OCI-LY7 (cell line): ENCODE results near the gene SLC10A3. TPM values are rescaled to one million over a fixed set of nuclear protein-coding genes. Genes with fewer than 3 reads are reported as not detected.

Experiments
- BruUV-seq: library from RNA; stranded (reverse); fragments of 400-500 nt; replicated peaks from 2 replicates; lab custom pipeline; 2021; lab: Mats Ljungman, UMichigan
- CTCF ChIA-PET: fragments of 300-600 bp; sonication (Branson Sonifier 250); formaldehyde crosslinking; loops from one replicate; lab custom pipeline; 2022; ENCODE audit warnings: antibody characterized with exemption; ENCODE audit not compliant: unreplicated experiment; lab: Charles Lee
- POLR2A ChIA-PET: fragments of 300-600 bp; sonication (Branson Sonifier 250); formaldehyde crosslinking; loops from one replicate; lab custom pipeline; 2022; ENCODE audit warnings: antibody characterized with exemption; lab: Charles Lee
- DNase-seq: peaks from one replicate; pipeline ENCODE4 v3.0.0-alpha.2; 2015; ENCODE audit warnings: low spot score
- H2AFZ ChIP-seq: fragments of 200-600 bp; sonication (generic), shearing (Covaris generic); 2 replicates; pipeline ENCODE4 v1.6.1; 2014; ENCODE audit warnings: mild to moderate bottlenecking, antibody characterized with exemption, low read length, moderate library complexity
- H3K27ac ChIP-seq: fragments of 200-600 bp; sonication (generic); 2 replicates; pipeline ENCODE4 v1.5.1; 2014; ENCODE audit warnings: mixed run types, low read depth, mild to moderate bottlenecking, moderate library complexity, low read length, inconsistent platforms; ENCODE audit not compliant: poor library complexity, severe bottlenecking
- H3K36me3 ChIP-seq: fragments of 200-600 bp; sonication (generic); 2 replicates; pipeline ENCODE4 v1.6.1; 2014; ENCODE audit warnings: mild to moderate bottlenecking, antibody characterized with exemption, low read length, moderate library complexity, mixed read lengths; ENCODE audit not compliant: insufficient read depth
- H3K4me1 ChIP-seq: fragments of 200-600 bp; sonication (generic); 2 replicates; pipeline ENCODE4 v1.5.1; 2014; ENCODE audit warnings: mild to moderate bottlenecking, low read length; ENCODE audit not compliant: insufficient read depth, poor library complexity, severe bottlenecking
- H3K4me2 ChIP-seq: fragments of 200-600 bp; sonication (generic); 2 replicates; pipeline ENCODE4 v1.6.1; 2014; ENCODE audit warnings: mild to moderate bottlenecking, low read length
- H3K4me3 ChIP-seq: fragments of 200-600 bp; sonication (generic); 2 replicates; pipeline ENCODE4 v1.5.1; 2014; ENCODE audit warnings: mild to moderate bottlenecking, low read depth, low read length; ENCODE audit not compliant: poor library complexity, severe bottlenecking
- H3K79me2 ChIP-seq: fragments of 200-600 bp; sonication (generic); 2 replicates; pipeline ENCODE4 v1.6.1; 2016; ENCODE audit warnings: low read depth, mild to moderate bottlenecking, low read length, moderate library complexity, mixed read lengths; ENCODE audit not compliant: insufficient read depth
- H3K9me2 ChIP-seq: fragments of 200-600 bp; sonication (generic); 2 replicates; pipeline ENCODE4 v1.6.1; 2016; ENCODE audit warnings: mild to moderate bottlenecking, low read length, mixed read lengths; ENCODE audit not compliant: insufficient read depth
- H3K9me3 ChIP-seq: fragments of 200-600 bp; sonication (generic); 2 replicates; pipeline ENCODE4 v1.6.1; 2014; ENCODE audit warnings: mild to moderate bottlenecking, mixed run types, low read length, mixed read lengths
- H4K20me1 ChIP-seq: fragments of 200-600 bp; sonication (generic); 2 replicates; pipeline ENCODE4 v1.6.1; 2014; ENCODE audit warnings: mild to moderate bottlenecking, antibody characterized with exemption, low read length, moderate library complexity, mixed read lengths; ENCODE audit not compliant: insufficient read depth
- CTCF ChIP-seq: fragments of 200-600 bp; sonication (generic); conservative IDR thresholded peaks from 2 replicates; pipeline ENCODE4 v1.5.1; 2014; ENCODE audit warnings: mild to moderate bottlenecking, antibody characterized with exemption, low read length, moderate library complexity, mixed read lengths
- EZH2phosphoT487 ChIP-seq: fragments of 200-600 bp; sonication (generic); IDR thresholded peaks from 2 replicates; pipeline ENCODE4 v1.6.1; 2018; ENCODE audit warnings: low read depth, borderline replicate concordance, mild to moderate bottlenecking, mixed run types, antibody characterized with exemption, low read length, moderate library complexity, mixed read lengths
- intact Hi-C: fragments of 100-400 bp; cut with micrococcal nuclease; formaldehyde crosslinking; loops from one replicate; pipeline ENCODE4 v1.10.0; 2022; ENCODE audit not compliant: unreplicated experiment
- total RNA-seq, 2 experiments: library from RNA; depleted of rRNA in 1 of 2; stranded (reverse); fragments of >200 nt in 1 of 2; shearing (Covaris generic) in 1 of 2; gene quantifications; 2 replicates each; pipeline ENCODE4 v1.2.3, GENCODE V29; 2014 to 2022

SLC10A3 gene
- total RNA-seq, 2 experiments from 2014 or later, result 14.1 to 15.6 TPM

- TF ChIP-seq CTCF (no peak), EZH2phosphoT487 (no peak)
- H3K9me3 ChIP-seq, result no peaks in the 10 kb centered on the region
- no peaks in the 10 kb centered on the region for H3K9me2 ChIP-seq
- no peak for DNase-seq
- H3K4me3 ChIP-seq, result no peak overlapping the region
- H2AFZ ChIP-seq, result no peak overlapping the region
- POLR2A ChIA-PET, result interaction anchor here (0.7 kb wide), 1 partner anchor 26 kb away, joined by 3 read pairs; no protein-coding TSS in a partner anchor
- no peaks in the 10 kb centered on the region for H3K36me3 ChIP-seq
- CTCF ChIA-PET, result no interaction called here
- H4K20me1 ChIP-seq, result no peaks in the 10 kb centered on the region
- no peak overlapping the region for H3K4me2 ChIP-seq
- H3K4me1 ChIP-seq, result no peaks in the 10 kb centered on the region
- H3K79me2 ChIP-seq, result no peaks in the 10 kb centered on the region
- BruUV-seq, result no TSS peak
- intact Hi-C loops, result no loop called here
- no peak overlapping the region for H3K27ac ChIP-seq
These were observed 37.6 kb downstream of the SLC10A3 start for GRCh38 chrX:154452823-154453222.

GRCh38 chrX:154450312-154450711 is 40.1 kb downstream of the SLC10A3 start:
- Histone ChIP-seq H3K9me3 (no peaks in the 10 kb centered on the region), H3K4me3 (no peak overlapping the region), H3K4me2 (no peak overlapping the region), H3K79me2 (no peaks in the 10 kb centered on the region), H3K27ac (no peak overlapping the region), H3K4me1 (no peaks in the 10 kb centered on the region), H3K36me3 (no peaks in the 10 kb centered on the region), H4K20me1 (no peaks in the 10 kb centered on the region), H3K9me2 (no peaks in the 10 kb centered on the region), H2AFZ (no peak overlapping the region)
- ChIA-PET CTCF (no interaction called here), POLR2A (no interaction called here)
- no peak for TF ChIP-seq EZH2phosphoT487
- TF ChIP-seq CTCF, result no peak
- BruUV-seq, result no TSS peak
- intact Hi-C loops, result no loop called here
- DNase-seq, result no peak

- no peak overlapping the region for H3K4me3 ChIP-seq
- H3K27ac ChIP-seq, result no peak overlapping the region
- H3K79me2 ChIP-seq, result no peaks in the 10 kb centered on the region
- no peak overlapping the region for H2AFZ ChIP-seq
- peaks cover 3% of the 10 kb centered on the region for H3K4me1 ChIP-seq
- no peak for DNase-seq
- no peaks in the 10 kb centered on the region for H3K9me3 ChIP-seq
- POLR2A ChIA-PET, result no interaction called here
- TF ChIP-seq CTCF (no peak), EZH2phosphoT487 (no peak)
- intact Hi-C loops, result no loop called here
- no TSS peak for BruUV-seq
- no peaks in the 10 kb centered on the region for H3K9me2 ChIP-seq
- H3K36me3 ChIP-seq, result no peaks in the 10 kb centered on the region
- H3K4me2 ChIP-seq, result no peak overlapping the region
- CTCF ChIA-PET, result no interaction called here
- H4K20me1 ChIP-seq, result no peaks in the 10 kb centered on the region
These were observed 40.8 kb downstream of the SLC10A3 start for GRCh38 chrX:154449618-154450017.
